ENCODE results near the gene PRRC2B. TPM values are rescaled to one million over a fixed set of nuclear protein-coding genes. Genes with fewer than 3 reads are reported as not detected.

PRRC2B gene
- total RNA-seq, 1 experiment from 2014 or later, result 170 TPM

GRCh38 chr9:131447148-131447547 is 53.3 kb downstream of the PRRC2B start:
- no peaks in the 10 kb centered on the region for H3K9me3 ChIP-seq (ENCODE audit: control insufficient read depth in 1 of 2, insufficient read depth in 1 of 2, low read depth in 1 of 2, low read length in 2 of 2)
- H3K4me3 ChIP-seq (replicated peaks in 1 of 2; ENCODE audit: low read depth in 1 of 2, low read length in 2 of 2), result no peak overlapping the region
- no peak overlapping the region for H3K27ac ChIP-seq (ENCODE audit: low read depth, low read length)
- H3K4me1 ChIP-seq (ENCODE audit: control insufficient read depth in 1 of 2, insufficient read depth in 2 of 2, low read length in 2 of 2), result no peaks in the 10 kb centered on the region
- TF ChIP-seq, protein P1, sequence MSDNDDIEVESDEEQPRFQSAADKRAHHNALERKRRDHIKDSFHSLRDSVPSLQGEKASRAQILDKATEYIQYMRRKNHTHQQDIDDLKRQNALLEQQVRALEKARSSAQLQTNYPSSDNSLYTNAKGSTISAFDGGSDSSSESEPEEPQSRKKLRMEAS (IDR thresholded peaks at IDR 0.05), result no peak
- TF ChIP-seq SIN3A (IDR thresholded peaks at IDR 0.05; ENCODE audit: low read depth) (no peak), RAD21 (IDR thresholded peaks at IDR 0.05; ENCODE audit: low read depth) (no peak), ZFX (IDR thresholded peaks at IDR 0.05) (no peak), ZNF274 (IDR thresholded peaks at IDR 0.05; ENCODE audit: low read depth, low read length) (no peak), FOSL1 (IDR thresholded peaks at IDR 0.05; ENCODE audit: low read depth) (no peak), CBX3 (IDR thresholded peaks at IDR 0.05; ENCODE audit: low read depth) (no peak), POLR2AphosphoS5 (IDR thresholded peaks at IDR 0.05; ENCODE audit: low read depth, low read length) (no peak), POLR2A (IDR thresholded peaks at IDR 0.05; ENCODE audit: borderline replicate concordance, extremely low read depth, insufficient read depth, insufficient read length) (no peak), EZH2 (IDR thresholded peaks at IDR 0.05) (no peak)
- TF ChIP-seq, protein P2, sequence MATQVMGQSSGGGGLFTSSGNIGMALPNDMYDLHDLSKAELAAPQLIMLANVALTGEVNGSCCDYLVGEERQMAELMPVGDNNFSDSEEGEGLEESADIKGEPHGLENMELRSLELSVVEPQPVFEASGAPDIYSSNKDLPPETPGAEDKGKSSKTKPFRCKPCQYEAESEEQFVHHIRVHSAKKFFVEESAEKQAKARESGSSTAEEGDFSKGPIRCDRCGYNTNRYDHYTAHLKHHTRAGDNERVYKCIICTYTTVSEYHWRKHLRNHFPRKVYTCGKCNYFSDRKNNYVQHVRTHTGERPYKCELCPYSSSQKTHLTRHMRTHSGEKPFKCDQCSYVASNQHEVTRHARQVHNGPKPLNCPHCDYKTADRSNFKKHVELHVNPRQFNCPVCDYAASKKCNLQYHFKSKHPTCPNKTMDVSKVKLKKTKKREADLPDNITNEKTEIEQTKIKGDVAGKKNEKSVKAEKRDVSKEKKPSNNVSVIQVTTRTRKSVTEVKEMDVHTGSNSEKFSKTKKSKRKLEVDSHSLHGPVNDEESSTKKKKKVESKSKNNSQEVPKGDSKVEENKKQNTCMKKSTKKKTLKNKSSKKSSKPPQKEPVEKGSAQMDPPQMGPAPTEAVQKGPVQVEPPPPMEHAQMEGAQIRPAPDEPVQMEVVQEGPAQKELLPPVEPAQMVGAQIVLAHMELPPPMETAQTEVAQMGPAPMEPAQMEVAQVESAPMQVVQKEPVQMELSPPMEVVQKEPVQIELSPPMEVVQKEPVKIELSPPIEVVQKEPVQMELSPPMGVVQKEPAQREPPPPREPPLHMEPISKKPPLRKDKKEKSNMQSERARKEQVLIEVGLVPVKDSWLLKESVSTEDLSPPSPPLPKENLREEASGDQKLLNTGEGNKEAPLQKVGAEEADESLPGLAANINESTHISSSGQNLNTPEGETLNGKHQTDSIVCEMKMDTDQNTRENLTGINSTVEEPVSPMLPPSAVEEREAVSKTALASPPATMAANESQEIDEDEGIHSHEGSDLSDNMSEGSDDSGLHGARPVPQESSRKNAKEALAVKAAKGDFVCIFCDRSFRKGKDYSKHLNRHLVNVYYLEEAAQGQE (IDR thresholded peaks at IDR 0.05; ENCODE audit: low read depth), result no peak
- H3K9ac ChIP-seq (ENCODE audit: low read length), result no peak overlapping the region
- BruUV-seq (replicated peaks), result no TSS peak
- intact Hi-C loops (cut with micrococcal nuclease), result no loop called here
- DNase-seq (ENCODE audit: low read depth, low spot score), result no peak
- no peak overlapping the region for H2AFZ ChIP-seq (ENCODE audit: low read depth, low read length, poor library complexity, severe bottlenecking)
- CTCF ChIA-PET, result no interaction called here
- no peaks in the 10 kb centered on the region for H3K27me3 ChIP-seq (ENCODE audit: insufficient read depth, low read length)
- no peak overlapping the region for H3K4me2 ChIP-seq (ENCODE audit: low read length)
- no peak for ATAC-seq
- RAD21 ChIA-PET (ENCODE audit: low non-redundant PET in 1 of 2, low total read pairs in 2 of 2, uncharacterized antibody in 2 of 2, unreplicated experiment in 2 of 2), result no interaction called here
- peaks cover 75% of the 10 kb centered on the region for H3K79me2 ChIP-seq (ENCODE audit: insufficient read depth, low read length)
- POLR2A ChIA-PET, result no interaction called here
- peaks cover 36 to 56% of the 10 kb centered on the region in 2 experiments for H3K36me3 ChIP-seq (ENCODE audit: control insufficient read depth in 1 of 2, insufficient read depth in 2 of 2, low read length in 2 of 2)
- H3K9me2 ChIP-seq (ENCODE audit: insufficient read depth), result no peaks in the 10 kb centered on the region
- peaks cover 12% of the 10 kb centered on the region; the same call in 1 of the 2 replicates for H4K20me1 ChIP-seq (ENCODE audit: insufficient read depth)

All from HCT116 (cell line).